ENCODE results near the gene SH3RF3. TPM values are rescaled to one million over a fixed set of nuclear protein-coding genes. Genes with fewer than 3 reads are reported as not detected.

Gene SH3RF3
- total RNA-seq, 1 experiment from 2014 or later, result not detected

GRCh38 chr2:109159096-109159495 lies 30.1 kb downstream of the SH3RF3 start:
- no peak for DNase-seq (ENCODE audit: low read depth, low spot score)
- TF ChIP-seq REST (IDR thresholded peaks at IDR 0.05; ENCODE audit: low read depth) (no peak), CEBPB (IDR thresholded peaks at IDR 0.05; ENCODE audit: low read depth) (no peak), ELF1 (IDR thresholded peaks at IDR 0.05; ENCODE audit: borderline replicate concordance, low read depth) (no peak), RAD21 (IDR thresholded peaks at IDR 0.05; ENCODE audit: low read depth) (no peak), CTCF (IDR thresholded peaks at IDR 0.05 in 2 of 3, conservative IDR thresholded peaks at IDR 0.05 in 1 of 3; ENCODE audit: borderline replicate concordance in 1 of 3, insufficient read depth in 1 of 3, low read depth in 2 of 3, low read length in 2 of 3) (no peak), JUND (IDR thresholded peaks at IDR 0.05) (no peak), ZBTB33 (IDR thresholded peaks at IDR 0.05; ENCODE audit: extremely low read depth, insufficient replicate concordance, low read length) (no peak), POLR2A (IDR thresholded peaks at IDR 0.05; ENCODE audit: borderline replicate concordance, extremely low read depth, insufficient read depth, insufficient read length) (no peak), ZNF274 (IDR thresholded peaks at IDR 0.05; ENCODE audit: low read depth, low read length) (no peak), POLR2AphosphoS5 (IDR thresholded peaks at IDR 0.05; ENCODE audit: low read depth, low read length) (no peak), CBX3 (IDR thresholded peaks at IDR 0.05; ENCODE audit: low read depth) (no peak), YY1 (IDR thresholded peaks at IDR 0.05; ENCODE audit: extremely low read depth, insufficient replicate concordance, low read depth, low read length) (no peak), SIN3A (IDR thresholded peaks at IDR 0.05; ENCODE audit: low read depth) (no peak)
- H3K27ac ChIP-seq (ENCODE audit: low read depth, low read length), result no peak overlapping the region
- POLR2A ChIA-PET, result no interaction called here
- RAD21 ChIA-PET (ENCODE audit: low non-redundant PET in 1 of 2, low total read pairs in 2 of 2, uncharacterized antibody in 2 of 2, unreplicated experiment in 2 of 2), result no interaction called here
- H3K9me2 ChIP-seq (ENCODE audit: insufficient read depth), result no peaks in the 10 kb centered on the region
- H3K36me3 ChIP-seq (ENCODE audit: control insufficient read depth in 1 of 2, insufficient read depth in 2 of 2, low read length in 2 of 2), result no peaks in the 10 kb centered on the region
- H3K9me3 ChIP-seq (ENCODE audit: control insufficient read depth in 1 of 2, insufficient read depth in 1 of 2, low read depth in 1 of 2, low read length in 2 of 2), result no peaks in the 10 kb centered on the region
- intact Hi-C loops (cut with micrococcal nuclease), result no loop called here
- H3K27me3 ChIP-seq (ENCODE audit: insufficient read depth, low read length), result peaks cover 17% of the 10 kb centered on the region; the same call in 1 of the 2 replicates
- H4K20me1 ChIP-seq (ENCODE audit: insufficient read depth), result no peaks in the 10 kb centered on the region
- ATAC-seq, result no peak
- CTCF ChIA-PET, result no interaction called here
- no peak overlapping the region for H3K4me2 ChIP-seq (ENCODE audit: low read length)
- BruUV-seq (replicated peaks), result no TSS peak
- no peaks in the 10 kb centered on the region for H3K79me2 ChIP-seq (ENCODE audit: insufficient read depth, low read length)
- H3K4me3 ChIP-seq (replicated peaks in 1 of 2; ENCODE audit: low read depth in 1 of 2, low read length in 2 of 2), result no peak overlapping the region
- H2AFZ ChIP-seq (ENCODE audit: low read depth, low read length, poor library complexity, severe bottlenecking), result no peak overlapping the region
- H3K9ac ChIP-seq (ENCODE audit: low read length), result no peak overlapping the region
- H3K4me1 ChIP-seq (ENCODE audit: control insufficient read depth in 1 of 2, insufficient read depth in 2 of 2, low read length in 2 of 2), result no peaks in the 10 kb centered on the region

All from HCT116 (cell line).